ENCODE measurements around the gene SEMA4F. TPM values are rescaled to one million over a fixed set of nuclear protein-coding genes. Genes with fewer than 3 reads are reported as not detected.

SEMA4F gene
- total RNA-seq, 4 donors from 2014 or later: 1.3 to 14.5 (median 4.8) TPM

DNA sequence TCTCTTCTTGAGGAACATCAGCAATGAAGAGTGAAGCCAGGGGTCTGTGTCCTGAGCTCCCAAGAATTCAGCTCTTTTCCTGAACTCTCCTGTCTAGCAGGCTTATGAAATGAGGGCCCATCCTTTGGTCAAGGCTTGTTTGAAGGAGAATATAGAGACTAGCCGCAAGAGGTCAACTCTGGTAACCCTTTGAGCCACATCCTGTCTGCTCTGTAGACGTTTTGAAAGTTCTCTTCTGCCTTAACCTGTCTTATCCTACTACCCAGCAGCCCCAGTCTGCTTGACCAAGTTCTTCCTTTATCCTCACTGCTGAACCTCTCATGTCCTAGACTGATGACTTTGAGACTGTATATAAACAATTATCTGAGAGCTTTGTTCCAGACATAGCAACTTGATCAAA, 5.4 kb downstream of the SEMA4F start:
- Histone ChIP-seq H3K36me3 (no peaks in the 10 kb centered on the region), H3K27ac (no peak overlapping the region), H3K4me1 (no peaks in the 10 kb centered on the region), H3K4me3 (no peak overlapping the region), H3K9me3 (no peaks in the 10 kb centered on the region), H3K27me3 (no peaks in the 10 kb centered on the region)
- DNase-seq: no peak
- no peak for TF ChIP-seq POLR2A (IDR thresholded peaks at IDR 0.05)
- TF ChIP-seq, protein P1, sequence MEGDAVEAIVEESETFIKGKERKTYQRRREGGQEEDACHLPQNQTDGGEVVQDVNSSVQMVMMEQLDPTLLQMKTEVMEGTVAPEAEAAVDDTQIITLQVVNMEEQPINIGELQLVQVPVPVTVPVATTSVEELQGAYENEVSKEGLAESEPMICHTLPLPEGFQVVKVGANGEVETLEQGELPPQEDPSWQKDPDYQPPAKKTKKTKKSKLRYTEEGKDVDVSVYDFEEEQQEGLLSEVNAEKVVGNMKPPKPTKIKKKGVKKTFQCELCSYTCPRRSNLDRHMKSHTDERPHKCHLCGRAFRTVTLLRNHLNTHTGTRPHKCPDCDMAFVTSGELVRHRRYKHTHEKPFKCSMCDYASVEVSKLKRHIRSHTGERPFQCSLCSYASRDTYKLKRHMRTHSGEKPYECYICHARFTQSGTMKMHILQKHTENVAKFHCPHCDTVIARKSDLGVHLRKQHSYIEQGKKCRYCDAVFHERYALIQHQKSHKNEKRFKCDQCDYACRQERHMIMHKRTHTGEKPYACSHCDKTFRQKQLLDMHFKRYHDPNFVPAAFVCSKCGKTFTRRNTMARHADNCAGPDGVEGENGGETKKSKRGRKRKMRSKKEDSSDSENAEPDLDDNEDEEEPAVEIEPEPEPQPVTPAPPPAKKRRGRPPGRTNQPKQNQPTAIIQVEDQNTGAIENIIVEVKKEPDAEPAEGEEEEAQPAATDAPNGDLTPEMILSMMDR (IDR thresholded peaks at IDR 0.05): no peak
- intact Hi-C loops (cut with DNase I; ENCODE audit: low total_unique reads): no loop called here

DNA sequence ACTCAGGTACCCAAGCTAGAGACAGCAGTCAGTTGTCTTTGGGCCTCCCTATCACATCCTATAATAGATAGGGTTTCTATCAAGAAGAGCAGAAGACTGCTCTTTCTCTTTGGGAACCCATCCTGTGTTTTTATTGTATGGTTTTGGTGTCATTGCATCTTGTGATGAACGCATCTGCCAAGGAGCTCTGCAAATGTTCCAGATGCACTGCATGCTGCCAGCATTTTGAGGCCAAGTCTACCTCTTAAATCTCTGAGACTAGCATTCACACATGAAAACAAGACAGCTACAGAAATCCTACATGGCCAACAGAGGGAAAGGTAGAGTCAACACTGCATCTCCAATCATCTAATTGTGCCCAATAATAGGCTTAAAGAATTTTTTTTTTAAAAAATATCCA, 14.0 kb downstream of the SEMA4F start:
- intact Hi-C loops (cut with DNase I; ENCODE audit: low total_unique reads): no loop called here
- Histone ChIP-seq H3K4me1 (no peaks in the 10 kb centered on the region), H3K4me3 (no peak overlapping the region), H3K9me3 (no peaks in the 10 kb centered on the region), H3K36me3 (no peaks in the 10 kb centered on the region), H3K27me3 (no peaks in the 10 kb centered on the region), H3K27ac (no peak overlapping the region)
- no peak for DNase-seq
- TF ChIP-seq POLR2A (IDR thresholded peaks at IDR 0.05): no peak
- TF ChIP-seq, protein P1 (IDR thresholded peaks at IDR 0.05): no peak

DNA sequence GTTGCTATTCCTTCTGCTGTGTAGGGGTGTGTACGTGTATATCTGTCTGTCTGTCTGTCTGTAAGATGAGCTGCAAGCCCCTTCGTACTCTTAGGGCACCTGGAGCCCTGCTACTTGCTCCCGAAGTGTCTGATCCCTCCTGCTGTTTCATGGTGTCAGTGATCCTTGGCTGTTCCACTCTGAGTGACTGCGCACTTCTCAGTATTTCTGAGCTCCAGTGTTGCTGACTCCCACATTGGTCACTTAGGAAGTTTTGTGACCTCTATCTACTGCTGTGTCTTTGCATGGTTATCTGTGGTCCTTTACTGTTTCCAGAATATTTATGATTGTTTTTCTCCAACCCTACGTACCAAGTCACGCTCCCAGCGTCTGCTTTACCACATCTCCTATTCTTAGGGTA, 16.2 kb downstream of the SEMA4F start:
- DNase-seq: no peak
- no peak overlapping the region for H3K4me3 ChIP-seq
- no peak for TF ChIP-seq POLR2A (IDR thresholded peaks at IDR 0.05)
- no peaks in the 10 kb centered on the region for H3K27me3 ChIP-seq
- no peak overlapping the region for H3K27ac ChIP-seq
- no peaks in the 10 kb centered on the region for H3K9me3 ChIP-seq
- H3K4me1 ChIP-seq: no peaks in the 10 kb centered on the region
- intact Hi-C loops (cut with DNase I; ENCODE audit: low total_unique reads): no loop called here
- H3K36me3 ChIP-seq: no peaks in the 10 kb centered on the region

DNA sequence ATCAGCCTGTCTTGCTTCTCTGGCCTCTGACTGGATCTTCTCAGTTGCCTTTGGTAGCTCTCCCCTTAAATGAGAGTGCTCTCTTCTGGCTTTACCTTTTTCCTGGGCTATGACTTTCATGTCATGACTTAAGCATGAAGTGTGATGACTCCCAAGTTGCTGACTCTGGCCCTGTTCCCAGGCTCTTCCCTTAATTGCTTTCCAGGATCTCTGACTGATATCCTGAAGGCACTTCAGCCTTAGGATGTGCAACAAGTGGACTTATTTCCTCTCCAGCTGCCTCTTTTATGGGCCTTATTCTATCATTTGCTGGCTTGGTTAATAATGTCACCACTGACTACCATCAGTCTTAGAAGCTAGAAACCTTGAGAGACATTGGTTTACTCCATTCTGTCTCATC, 17.4 kb downstream of the SEMA4F start:
- H3K4me3 ChIP-seq: no peak overlapping the region
- no peak overlapping the region for H3K27ac ChIP-seq
- intact Hi-C loops (cut with DNase I; ENCODE audit: low total_unique reads): no loop called here
- no peaks in the 10 kb centered on the region for H3K9me3 ChIP-seq
- no peaks in the 10 kb centered on the region for H3K27me3 ChIP-seq
- H3K4me1 ChIP-seq: no peaks in the 10 kb centered on the region
- no peak for DNase-seq
- H3K36me3 ChIP-seq: no peaks in the 10 kb centered on the region
- TF ChIP-seq, protein P1 (IDR thresholded peaks at IDR 0.05): no peak
- TF ChIP-seq POLR2A (IDR thresholded peaks at IDR 0.05): no peak

DNA sequence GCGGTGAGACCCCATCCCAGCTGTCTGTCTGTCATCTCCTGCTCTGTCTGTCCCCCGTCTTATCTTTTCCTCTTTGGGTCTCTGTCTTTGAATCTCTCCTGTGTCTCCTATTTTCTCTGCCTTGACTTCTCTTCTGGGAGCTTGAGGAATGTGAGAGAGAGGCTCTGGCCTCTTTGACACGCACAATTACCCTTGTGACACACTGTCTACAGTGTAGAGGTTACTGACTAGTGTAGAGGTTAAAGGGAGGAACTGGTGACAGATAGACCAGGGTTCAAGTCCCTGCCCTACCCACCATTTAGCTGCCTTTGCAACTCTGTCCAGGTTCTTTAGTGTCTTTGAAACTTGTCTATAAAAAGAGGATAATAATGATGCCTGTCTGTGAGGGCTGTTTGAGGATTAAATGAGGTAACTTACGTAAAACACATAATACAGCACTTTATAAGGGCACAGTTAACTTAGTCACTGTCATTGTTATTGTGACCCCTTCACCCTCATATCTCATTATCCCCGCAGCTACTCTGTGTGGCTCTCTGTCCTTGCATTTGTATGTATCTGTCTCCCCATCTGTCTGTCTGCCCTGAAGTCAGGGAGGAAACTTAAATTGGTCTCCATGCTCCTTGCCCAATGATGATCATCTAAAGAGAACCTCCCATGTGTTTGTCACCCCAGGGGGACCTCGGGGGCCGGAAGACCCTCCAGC, 19.9 kb downstream of the SEMA4F start:
- Histone ChIP-seq H3K27ac (no peak overlapping the region), H3K4me1 (no peaks in the 10 kb centered on the region), H3K4me3 (no peak overlapping the region), H3K27me3 (no peaks in the 10 kb centered on the region), H3K36me3 (no peaks in the 10 kb centered on the region), H3K9me3 (no peaks in the 10 kb centered on the region)
- DNase-seq: no peak
- intact Hi-C loops (cut with DNase I; ENCODE audit: low total_unique reads): no loop called here
- no peak for TF ChIP-seq POLR2A (IDR thresholded peaks at IDR 0.05)
- TF ChIP-seq, protein P1 (IDR thresholded peaks at IDR 0.05): no peak

DNA sequence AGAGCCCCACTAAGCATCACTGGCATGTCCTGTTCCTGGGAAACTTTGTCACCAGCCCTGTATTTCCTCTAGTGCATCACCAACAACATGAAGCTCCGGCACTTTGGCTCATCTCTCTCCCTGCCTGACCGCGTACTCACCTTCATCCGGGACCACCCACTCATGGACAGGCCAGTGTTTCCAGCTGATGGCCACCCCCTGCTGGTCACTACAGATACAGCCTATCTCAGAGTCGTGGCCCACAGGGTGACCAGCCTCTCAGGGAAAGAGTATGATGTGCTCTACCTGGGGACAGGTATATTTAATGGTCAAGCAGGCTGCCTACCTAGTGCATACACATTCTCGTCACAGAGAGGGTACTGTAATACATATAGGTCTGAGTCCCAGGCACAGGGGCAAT, 21.0 kb downstream of the SEMA4F start:
- no peak overlapping the region for H3K27ac ChIP-seq
- no peaks in the 10 kb centered on the region for H3K9me3 ChIP-seq
- TF ChIP-seq POLR2A (IDR thresholded peaks at IDR 0.05): no peak
- TF ChIP-seq, protein P1 (IDR thresholded peaks at IDR 0.05): no peak
- no peaks in the 10 kb centered on the region for H3K36me3 ChIP-seq
- no peaks in the 10 kb centered on the region for H3K4me1 ChIP-seq
- no peaks in the 10 kb centered on the region for H3K27me3 ChIP-seq
- no peak for DNase-seq
- no peak overlapping the region for H3K4me3 ChIP-seq
- intact Hi-C loops (cut with DNase I; ENCODE audit: low total_unique reads): no loop called here

All from uterus (tissue), 4 donors.